Central memory CD4-positive, alpha-beta T cell (primary cell): Measurements from ENCODE around the gene GALNT2.

ENCODE experiments used
- DNase-seq: peaks from one replicate; pipeline ENCODE4 v3.0.0; 2022

Gene GALNT2

GRCh38 chr1:230243583-230244353, 176.7 kb downstream of the GALNT2 start:
- no peak for DNase-seq

GRCh38 chr1:230246551-230246950, 179.5 kb downstream of the GALNT2 start:
- no peak for DNase-seq

- no peak for DNase-seq
Measured at GRCh38 chr1:230248016-230248888, 181.2 kb downstream of the GALNT2 start.

- no peak for DNase-seq
Measured at GRCh38 chr1:230248889-230249270, 181.8 kb downstream of the GALNT2 start.

- no peak for DNase-seq
Measured at GRCh38 chr1:230249695-230250480, 182.8 kb downstream of the GALNT2 start.

GRCh38 chr1:230250666-230251065, 183.6 kb downstream of the GALNT2 start:
- DNase-seq: no peak

GRCh38 chr1:230251644-230252191, 184.7 kb downstream of the GALNT2 start:
- DNase-seq: no peak

GRCh38 chr1:230253150-230253549, 186.1 kb downstream of the GALNT2 start:
- no peak for DNase-seq

GRCh38 chr1:230254265-230254664, 187.2 kb downstream of the GALNT2 start:
- DNase-seq: no peak

GRCh38 chr1:230255116-230255515, 188.1 kb downstream of the GALNT2 start:
- no peak for DNase-seq

GRCh38 chr1:230255991-230256390, 189.0 kb downstream of the GALNT2 start:
- no peak for DNase-seq

- no peak for DNase-seq
Measured at GRCh38 chr1:230256896-230257295, 189.9 kb downstream of the GALNT2 start.

GRCh38 chr1:230259621-230260020, 192.6 kb downstream of the GALNT2 start:
- no peak for DNase-seq

- DNase-seq: no peak
Measured at GRCh38 chr1:230260831-230261230, 193.8 kb downstream of the GALNT2 start.

- no peak for DNase-seq
Measured at GRCh38 chr1:230261928-230262650, 195.1 kb downstream of the GALNT2 start.

GRCh38 chr1:230262867-230263567, 196.0 kb downstream of the GALNT2 start:
- no peak for DNase-seq

- DNase-seq: no peak
Measured at GRCh38 chr1:230263568-230264195, 196.6 kb downstream of the GALNT2 start.

- no peak for DNase-seq
Measured at GRCh38 chr1:230264342-230264741, 197.3 kb downstream of the GALNT2 start.

GRCh38 chr1:230265200-230266115, 198.4 kb downstream of the GALNT2 start:
- no peak for DNase-seq

GRCh38 chr1:230266456-230266855, 199.4 kb downstream of the GALNT2 start:
- no peak for DNase-seq
